Right atrium auricular region (tissue), 2 donors: ENCODE results near the gene ATXN7L2. TPM values are rescaled to one million over a fixed set of nuclear protein-coding genes. Genes with fewer than 3 reads are reported as not detected.
A peak's percentile ranks its signal among the peaks of the same experiment; 100 is the strongest.

Source experiments
- DNase-seq: peaks from one replicate; pipeline ENCODE4 v3.0.0-alpha.2; 2019; ENCODE audit warnings: low spot score
- H3K27ac ChIP-seq, 2 donors: fragments of 200-600 bp; sonication (generic); 1 replicate in 1 of 2; 2 replicates in 1 of 2; pipeline ENCODE4 v1.5.1; 2016 to 2019
- H3K27me3 ChIP-seq, 2 donors: fragments of 200-600 bp; sonication (generic); one replicate each; pipeline versions ENCODE4 v1.5.1 to v1.6.0; 2017 to 2019
- H3K36me3 ChIP-seq: fragments of 200-600 bp; sonication (generic); one replicate; pipeline ENCODE4 v1.5.1; 2016
- H3K4me1 ChIP-seq, 2 donors: fragments of 200-600 bp; sonication (generic); one replicate each; pipeline versions ENCODE4 v1.5.1 to v1.6.0; 2017 to 2019
- H3K4me3 ChIP-seq, 2 donors: fragments of 200-600 bp; sonication (generic); 1 replicate in 1 of 2; 2 replicates in 1 of 2; pipeline ENCODE4 v1.5.1; 2017 to 2019; ENCODE audit warnings: mild to moderate bottlenecking in 1 of 2, moderate library complexity in 1 of 2
- H3K9me3 ChIP-seq, 2 donors: fragments of 200-600 bp; sonication (generic); one replicate each; pipeline ENCODE4 v1.5.1; 2019
- CTCF ChIP-seq, 2 donors: fragments of 200-600 bp; sonication (generic); IDR thresholded peaks; one replicate each; pipeline ENCODE4 v1.5.1; 2019; ENCODE audit warnings: antibody characterized with exemption in 2 of 2
- total RNA-seq, 2 donors: library from RNA; depleted of rRNA; stranded (reverse); fragments of >200 nt; gene quantifications; one replicate each; pipeline ENCODE4 v1.1.0, GENCODE V29; 2016

ATXN7L2 gene
- total RNA-seq, 2 donors from 2014 or later, result 2.4 to 3.5 TPM

- peaks cover 16% of the 10 kb centered on the region for H3K36me3 ChIP-seq
- H3K27ac ChIP-seq, result no peak overlapping the region
- no peak for DNase-seq
- peaks cover 0 to 18% of the 10 kb centered on the region in 2 donors for H3K4me1 ChIP-seq
- H3K9me3 ChIP-seq, result no peaks in the 10 kb centered on the region
- H3K27me3 ChIP-seq, result no peaks in the 10 kb centered on the region
- TF ChIP-seq CTCF (IDR thresholded peaks at IDR 0.05), result no peak
- no peak overlapping the region for H3K4me3 ChIP-seq
Measured at GRCh38 chr1:109499081-109499480, 15.4 kb downstream of the ATXN7L2 start.

- Histone ChIP-seq H3K27me3 (no peaks in the 10 kb centered on the region), H3K4me3 (no peak overlapping the region), H3K4me1 (peaks cover 0 to 12% of the 10 kb centered on the region in 2 donors), H3K9me3 (no peaks in the 10 kb centered on the region), H3K27ac (no peak overlapping the region), H3K36me3 (peaks cover 16% of the 10 kb centered on the region)
- TF ChIP-seq CTCF (IDR thresholded peaks at IDR 0.05), result peak in 1 of 2 donors; percentile 34
- no peak for DNase-seq
Measured at GRCh38 chr1:109499661-109500536, 16.2 kb downstream of the ATXN7L2 start.

GRCh38 chr1:109500941-109501381 is 17.3 kb downstream of the ATXN7L2 start:
- peaks cover 13% of the 10 kb centered on the region for H3K36me3 ChIP-seq
- no peak for TF ChIP-seq CTCF (IDR thresholded peaks at IDR 0.05)

DNA sequence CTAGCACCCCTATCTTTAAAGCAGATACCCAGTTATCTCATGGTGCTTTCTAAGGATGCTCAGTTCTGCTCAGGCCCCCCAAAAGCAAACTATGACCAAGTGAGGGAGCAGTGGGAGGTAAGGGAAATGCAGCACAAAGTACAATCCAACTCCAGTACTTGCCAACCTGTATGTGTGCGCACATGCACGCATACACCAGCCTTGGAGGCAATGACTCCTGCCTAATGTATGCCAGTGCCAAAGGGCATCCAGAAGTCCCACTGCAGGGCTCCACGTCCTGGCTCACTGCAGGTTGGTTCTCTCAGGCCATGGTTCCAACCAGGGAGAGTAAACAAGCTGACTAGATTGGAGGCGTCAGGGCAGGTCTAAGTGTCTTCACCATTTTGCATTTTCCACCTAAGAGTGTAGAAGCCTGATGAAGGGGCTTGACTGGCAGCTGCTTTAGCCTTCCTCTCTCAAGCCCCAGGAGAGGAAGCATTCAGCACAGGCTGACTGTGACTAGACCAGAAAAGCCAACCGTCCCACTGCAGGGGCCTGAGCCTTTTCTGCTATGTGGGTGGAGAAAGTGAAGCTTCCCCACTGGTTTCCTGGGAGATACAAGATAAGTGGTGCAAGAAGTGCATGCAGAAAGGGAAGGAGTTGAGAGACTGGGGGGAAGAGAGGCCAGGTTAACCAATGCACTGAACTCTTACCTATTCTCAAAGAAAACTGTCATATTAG is 18.1 kb downstream of the ATXN7L2 start:
- peaks cover 0 to 10% of the 10 kb centered on the region in 2 donors for H3K4me1 ChIP-seq
- no peak overlapping the region for H3K27ac ChIP-seq

More at GRCh38 chr1:109500941-109501381, 17.3 kb downstream of the ATXN7L2 start:
- H3K4me1 ChIP-seq, result peaks cover 0 to 10% of the 10 kb centered on the region in 2 donors
- no peak overlapping the region for H3K4me3 ChIP-seq
- H3K27ac ChIP-seq, result no peak overlapping the region
- no peak for DNase-seq
- H3K27me3 ChIP-seq, result no peaks in the 10 kb centered on the region
- H3K9me3 ChIP-seq, result no peaks in the 10 kb centered on the region

GRCh38 chr1:109502364-109502851 is 18.7 kb downstream of the ATXN7L2 start:
- TF ChIP-seq CTCF (IDR thresholded peaks at IDR 0.05), result no peak
- Histone ChIP-seq H3K4me1 (peaks cover 0 to 10% of the 10 kb centered on the region in 2 donors), H3K36me3 (peaks cover 6% of the 10 kb centered on the region)

More for the DNA sequence above, 18.1 kb downstream of the ATXN7L2 start:
- no peak for TF ChIP-seq CTCF (IDR thresholded peaks at IDR 0.05)
- no peak overlapping the region for H3K4me3 ChIP-seq
- H3K9me3 ChIP-seq, result no peaks in the 10 kb centered on the region
- H3K27me3 ChIP-seq, result no peaks in the 10 kb centered on the region
- peaks cover 6% of the 10 kb centered on the region for H3K36me3 ChIP-seq
- no peak for DNase-seq

More at GRCh38 chr1:109502364-109502851, 18.7 kb downstream of the ATXN7L2 start:
- Histone ChIP-seq H3K4me3 (no peak overlapping the region), H3K27ac (no peak overlapping the region), H3K9me3 (no peaks in the 10 kb centered on the region), H3K27me3 (no peaks in the 10 kb centered on the region)
- DNase-seq, result no peak
